Kidney (tissue), 14 donors: ENCODE results near the gene SRGN. TPM values are rescaled to one million over a fixed set of nuclear protein-coding genes. Genes with fewer than 3 reads are reported as not detected.
A peak's percentile ranks its signal among the peaks of the same experiment; 100 is the strongest.

Source experiments
- DNase-seq, 5 donors: peaks; one replicate each; pipeline ENCODE4 v3.0.0-alpha.2; 2013 to 2020
- FAIRE-seq: peaks from 2 replicates; lab custom pipeline; 2012; peaks lifted over from hg19 to GRCh38; lab: Jason Lieb, UNC
- H3K27ac ChIP-seq, 2 donors: one replicate each; pipeline ENCODE4 v1.7.0; 2013; ENCODE audit warnings: low read depth in 2 of 2, low read length in 2 of 2, inconsistent platforms in 1 of 2
- H3K27me3 ChIP-seq: one replicate; pipeline ENCODE4 v1.7.1; 2013; ENCODE audit warnings: low read length, inconsistent platforms; ENCODE audit not compliant: control insufficient read depth, insufficient read depth
- H3K36me3 ChIP-seq, 3 donors: one replicate each; pipeline versions ENCODE4 v1.7.0 to v1.7.1; 2013; ENCODE audit warnings: low read length in 3 of 3, control low read depth in 1 of 3, inconsistent platforms in 1 of 3; ENCODE audit not compliant: insufficient read depth in 3 of 3, control insufficient read depth in 2 of 3
- H3K4me1 ChIP-seq, 3 donors: one replicate each; pipeline versions ENCODE4 v1.7.0 to v1.7.1; 2013; ENCODE audit warnings: low read length in 3 of 3, inconsistent platforms in 1 of 3, low read depth in 1 of 3; ENCODE audit not compliant: control insufficient read depth in 2 of 3, insufficient read depth in 2 of 3
- H3K4me3 ChIP-seq, 3 donors: one replicate each; pipeline versions ENCODE4 v1.7.0 to v1.8.1; 2013; ENCODE audit warnings: low read length in 3 of 3, control low read depth in 1 of 3, inconsistent platforms in 1 of 3
- H3K9ac ChIP-seq, 3 donors: one replicate each; pipeline versions ENCODE4 v1.7.0 to v1.7.1; 2013; ENCODE audit warnings: low read length in 3 of 3, control low read depth in 1 of 3, inconsistent platforms in 1 of 3
- H3K9me3 ChIP-seq, 3 donors: one replicate each; pipeline versions ENCODE4 v1.7.0 to v1.7.1; 2013; ENCODE audit warnings: low read length in 3 of 3, control low read depth in 1 of 3, inconsistent platforms in 1 of 3; ENCODE audit not compliant: control insufficient read depth in 2 of 3, insufficient read depth in 1 of 3
- intact Hi-C: fragments of 100-400 bp; cut with DNase I; formaldehyde crosslinking; loops from one replicate; pipeline ENCODE4 v1.11.1; 2022
- polyA plus RNA-seq: library from polyadenylated mRNA; stranded (reverse); fragments of 350-450 nt; fragmentation: Illumina TruSeq; extraction: RNeasy Lipid Tissue Mini Kit (QIAGEN cat#74804); gene quantifications from one replicate; pipeline ENCODE4 v1.2.3, GENCODE V29; 2014; ENCODE audit warnings: low read depth, low replicate concordance; ENCODE audit not compliant: insufficient read depth
- total RNA-seq: library from RNA; stranded (reverse); fragmentation: NEBNext Ultra II Directional; extraction: Animal tissue kit (Norgen Biotek cat#: 25700); gene quantifications from one replicate; pipeline ENCODE4 v1.2.1, GENCODE V29; 2021
- TF ChIP-seq, protein P1 (sequence below): IDR thresholded peaks from 3 replicates; pipeline ENCODE4 v1.5.1; 2012; ENCODE audit warnings: mild to moderate bottlenecking, moderate library complexity, borderline replicate concordance; ENCODE audit not compliant: insufficient read depth; ENCODE audit errors: extremely low read depth
- donor health status: control.
- donor health status: control.
- donor health status: control.
- donor health status: control.
- donor health status: control.
- donor health status: DM: yes; HTN: yes; CAD: no.
- donor health status: Normal renal cell carcinoma (clear cell type).

The SRGN gene
- total and polyA plus RNA-seq, 2 donors from 2014 or later: 65.7 to 130 TPM

GRCh38 chr10:69060127-69060798 is 27.6 kb upstream of the SRGN start:
- DNase-seq: peak in 1 of 5 donors; percentile 4
- no peaks in the 10 kb centered on the region for H3K36me3 ChIP-seq
- no peak for FAIRE-seq
- peaks cover 0 to 19% (median 9%) of the 10 kb centered on the region in 3 donors for H3K4me1 ChIP-seq
- H3K27me3 ChIP-seq: no peaks in the 10 kb centered on the region
- H3K9ac ChIP-seq: no peak overlapping the region
- intact Hi-C loops: no loop called here
- TF ChIP-seq, protein P1, sequence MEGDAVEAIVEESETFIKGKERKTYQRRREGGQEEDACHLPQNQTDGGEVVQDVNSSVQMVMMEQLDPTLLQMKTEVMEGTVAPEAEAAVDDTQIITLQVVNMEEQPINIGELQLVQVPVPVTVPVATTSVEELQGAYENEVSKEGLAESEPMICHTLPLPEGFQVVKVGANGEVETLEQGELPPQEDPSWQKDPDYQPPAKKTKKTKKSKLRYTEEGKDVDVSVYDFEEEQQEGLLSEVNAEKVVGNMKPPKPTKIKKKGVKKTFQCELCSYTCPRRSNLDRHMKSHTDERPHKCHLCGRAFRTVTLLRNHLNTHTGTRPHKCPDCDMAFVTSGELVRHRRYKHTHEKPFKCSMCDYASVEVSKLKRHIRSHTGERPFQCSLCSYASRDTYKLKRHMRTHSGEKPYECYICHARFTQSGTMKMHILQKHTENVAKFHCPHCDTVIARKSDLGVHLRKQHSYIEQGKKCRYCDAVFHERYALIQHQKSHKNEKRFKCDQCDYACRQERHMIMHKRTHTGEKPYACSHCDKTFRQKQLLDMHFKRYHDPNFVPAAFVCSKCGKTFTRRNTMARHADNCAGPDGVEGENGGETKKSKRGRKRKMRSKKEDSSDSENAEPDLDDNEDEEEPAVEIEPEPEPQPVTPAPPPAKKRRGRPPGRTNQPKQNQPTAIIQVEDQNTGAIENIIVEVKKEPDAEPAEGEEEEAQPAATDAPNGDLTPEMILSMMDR: no peak
- H3K4me3 ChIP-seq: no peak overlapping the region
- peak overlapping the region in 1 of 2 donors; percentile 5 for H3K27ac ChIP-seq
- H3K9me3 ChIP-seq: no peaks in the 10 kb centered on the region

- Histone ChIP-seq H3K4me1 (peaks cover 0 to 18% (median 9%) of the 10 kb centered on the region in 3 donors), H3K36me3 (no peaks in the 10 kb centered on the region), H3K9me3 (no peaks in the 10 kb centered on the region), H3K27ac (peak overlapping the region; percentile 86 to 97), H3K9ac (peak overlapping the region in 2 of 3 donors; percentile 26 to 71), H3K4me3 (peak overlapping the region; percentile 37 to 79 (median 62)), H3K27me3 (no peaks in the 10 kb centered on the region)
- DNase-seq: peak; percentile 19 to 87 (median 72)
- TF ChIP-seq, protein P1: no peak
- FAIRE-seq: peak; percentile 77
- intact Hi-C loops: no loop called here
Measured at GRCh38 chr10:69061305-69062161, 26.4 kb upstream of the SRGN start.

- no peaks in the 10 kb centered on the region for H3K27me3 ChIP-seq
- H3K4me3 ChIP-seq: no peak overlapping the region
- peak overlapping the region in 1 of 2 donors; percentile 97 for H3K27ac ChIP-seq
- no peaks in the 10 kb centered on the region for H3K9me3 ChIP-seq
- H3K9ac ChIP-seq: no peak overlapping the region
- no peaks in the 10 kb centered on the region for H3K36me3 ChIP-seq
- no peak for DNase-seq
- FAIRE-seq: no peak
- peaks cover 0 to 12% (median 9%) of the 10 kb centered on the region in 3 donors for H3K4me1 ChIP-seq
- TF ChIP-seq, protein P1: no peak
- intact Hi-C loops: no loop called here
Measured at GRCh38 chr10:69062901-69063300, 25.0 kb upstream of the SRGN start.
